K562 (cell line): Measurements from ENCODE around the gene GTPBP8. TPM values are rescaled to one million over a fixed set of nuclear protein-coding genes. Genes with fewer than 3 reads are reported as not detected.

ENCODE experiments used
- ATF7 ChIP-seq: fragments of 450-650 bp; IDR thresholded peaks from 2 replicates; pipeline ENCODE4 v1.7.1; 2014; ENCODE audit warnings: mild to moderate bottlenecking, moderate library complexity
- CREM ChIP-seq: IDR thresholded peaks from 2 replicates; pipeline ENCODE4 v1.6.1; 2014; ENCODE audit warnings: antibody characterized with exemption, low read depth
- GTF2A2 ChIP-seq: IDR thresholded peaks from 2 replicates; pipeline ENCODE4 v1.6.1; 2016; ENCODE audit warnings: mild to moderate bottlenecking, missing genetic modification characterization, missing compliant biosample characterization
- HNRNPH1 ChIP-seq: fragments of 200-400 bp; formaldehyde crosslinking; optimal IDR thresholded peaks from 2 replicates; pipeline ENCODE3; 2017; ENCODE audit warnings: low read depth, mild to moderate bottlenecking, low read length, moderate library complexity
- MYC ChIP-seq, 2 experiments: fragments of 250-450 bp in 1 of 2; sonication (Bioruptor Pico) in 1 of 2; IDR thresholded peaks; 2 replicates each; pipeline versions ENCODE4 v1.5.1 to v1.6.1; 2012 to 2021; ENCODE audit warnings: low read depth in 2 of 2, borderline replicate concordance in 1 of 2, improper control_type of control experiment in 1 of 2, low read length in 1 of 2, mild to moderate bottlenecking in 1 of 2, moderate library complexity in 1 of 2
- POLR2B ChIP-seq: fragments of 450-650 bp; IDR thresholded peaks from 2 replicates; pipeline ENCODE4 v1.6.1; 2018; ENCODE audit warnings: low read depth; ENCODE audit not compliant: partially characterized antibody
- RCOR1 ChIP-seq, 2 experiments: IDR thresholded peaks; 2 replicates each; pipeline ENCODE4 v1.6.1; 2012; ENCODE audit warnings: low read depth in 2 of 2, low read length in 2 of 2, borderline replicate concordance in 1 of 2, improper control_type of control experiment in 1 of 2
- SMC3 ChIP-seq: conservative IDR thresholded peaks from 2 replicates; pipeline ENCODE4 v1.6.1; 2011; ENCODE audit warnings: low read depth, low read length, improper control_type of control experiment; ENCODE audit not compliant: insufficient read depth
- YBX1 ChIP-seq: fragments of 450-650 bp; IDR thresholded peaks from 2 replicates; pipeline ENCODE4 v1.7.1; 2016; ENCODE audit warnings: mild to moderate bottlenecking
- ZNF696 ChIP-seq: fragments of 250-450 bp; sonication (Bioruptor Pico); conservative IDR thresholded peaks from 2 replicates; pipeline ENCODE4 v1.4.0; 2020; ENCODE audit warnings: mild to moderate bottlenecking, moderate library complexity
- polyA plus RNA-seq, 8 experiments: library from polyadenylated mRNA; depleted of rRNA in 4 of 8; stranded (reverse) in 5 of 8; unstranded in 3 of 8; fragments of >200 nt; fragmentation: Nextera tagmentation in 2 of 8; fragmentation: Illumina TruSeq in 1 of 8; extraction: Ambion mirVana in 2 of 8; extraction: Trizol in 1 of 8; gene quantifications; 2 replicates each; pipeline versions ENCODE4 v1.2.1 to v1.2.3, GENCODE V29; 2011 to 2014; ENCODE audit warnings: inconsistent platforms in 1 of 8, missing spikeins in 1 of 8
- total RNA-seq, 7 experiments: library from RNA; depleted of rRNA in 6 of 7; stranded (reverse); fragments of >200 nt in 6 of 7; fragmentation: Illumina TruSeq in 2 of 7; extraction: Trizol in 2 of 7; gene quantifications; 2 replicates each; pipeline versions ENCODE4 v1.2.1 to v1.2.3, GENCODE V29; 2011 to 2021; ENCODE audit warnings: low replicate concordance in 1 of 7
- TF ChIP-seq, protein P1 (sequence below): fragments of 450-650 bp; formaldehyde crosslinking; conservative IDR thresholded peaks from 2 replicates; pipeline ENCODE4 v1.4.0; 2022; ENCODE audit warnings: mild to moderate bottlenecking, missing genetic modification characterization
- TF ChIP-seq, protein P2 (sequence below): fragments of 450-650 bp; formaldehyde crosslinking; IDR thresholded peaks from 2 replicates; pipeline ENCODE4 v1.4.0; 2020; ENCODE audit warnings: mild to moderate bottlenecking, moderate library complexity
- TF ChIP-seq, protein P3 (sequence below), 2 experiments: fragments of 450-650 bp; IDR thresholded peaks; 2 replicates each; pipeline ENCODE4 v1.6.1; 2016
- TF ChIP-seq, protein P4 (sequence below), 3 experiments: fragments of 200-800 bp in 1 of 3; fragments of 250-450 bp in 1 of 3; fragments of 450-650 bp in 1 of 3; sonication (Bioruptor Pico) in 1 of 3; sonication (Bioruptor generic) in 1 of 3; formaldehyde crosslinking in 1 of 3; IDR thresholded peaks; 2 replicates each; pipeline versions ENCODE4 v1.6.1 to v1.8.0; 2016 to 2022; ENCODE audit warnings: mild to moderate bottlenecking in 2 of 3, missing genetic modification characterization in 2 of 3, missing compliant biosample characterization in 1 of 3, moderate library complexity in 1 of 3
- TF ChIP-seq, protein P5 (sequence below): fragments of 250-450 bp; sonication (Bioruptor Pico); IDR thresholded peaks from 2 replicates; pipeline ENCODE4 v1.6.1; 2021; ENCODE audit warnings: mild to moderate bottlenecking

Gene GTPBP8
- total and polyA plus RNA-seq, 9 of the 15 experiments (the other 6 are each of a cell fraction or from before 2014, with no cell fraction given) = 14.0 to 33.3 (median 20.8) TPM

DNA sequence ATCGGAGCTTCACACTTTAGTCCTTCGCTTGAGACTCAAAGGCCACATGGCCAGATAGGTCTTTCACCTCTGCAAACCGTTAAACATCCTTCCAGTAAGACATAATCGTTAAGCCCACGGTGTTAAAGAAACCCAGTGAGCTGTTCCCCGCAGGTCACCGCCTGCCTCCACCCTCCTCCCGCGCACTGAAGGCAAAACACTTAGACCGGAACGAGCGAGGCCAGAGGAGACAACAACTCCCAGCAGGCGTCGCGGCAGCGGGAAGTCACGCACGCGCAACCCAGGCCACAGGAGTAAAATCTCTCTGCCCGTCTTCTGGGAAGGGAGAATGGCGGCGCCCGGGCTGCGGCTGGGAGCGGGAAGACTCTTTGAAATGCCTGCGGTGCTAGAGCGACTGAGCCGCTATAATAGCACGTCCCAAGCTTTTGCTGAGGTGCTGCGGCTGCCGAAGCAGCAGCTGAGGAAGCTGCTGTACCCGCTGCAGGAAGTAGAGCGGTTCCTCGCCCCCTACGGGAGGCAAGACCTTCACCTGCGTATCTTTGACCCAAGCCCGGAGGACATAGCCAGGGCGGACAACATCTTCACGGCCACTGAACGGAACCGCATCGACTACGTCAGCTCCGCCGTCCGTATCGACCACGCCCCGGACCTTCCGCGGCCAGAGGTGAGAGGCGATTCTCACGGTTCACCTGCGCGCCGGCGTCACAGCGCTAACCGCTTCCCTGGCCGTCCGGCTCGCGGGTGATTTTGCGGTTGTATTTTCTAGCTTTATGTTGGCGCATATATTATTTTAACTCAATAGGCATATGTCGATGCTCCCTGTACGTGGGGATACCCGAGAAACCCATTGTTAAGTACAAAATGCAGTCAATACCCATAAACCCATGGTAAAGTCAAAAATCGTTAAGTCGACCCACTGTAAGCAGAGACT lies at the start of gene GTPBP8 (continued):
- TF ChIP-seq SMC3 (no peak), POLR2B (peak; percentile 86), ZNF696 (no peak), GTF2A2 (tag) (no peak), YBX1 (no peak), HNRNPH1 (no peak), CREM (peak; percentile 90), MYC (IDR thresholded peaks at IDR 0.05; ENCODE audit: low read depth, low read length) (peak; percentile 59), MYC (CRISPR knock-in tag; IDR thresholded peaks at IDR 0.05; ENCODE audit: borderline replicate concordance, low read depth) (no peak), ATF7 (peak; percentile 84), RCOR1 (IDR thresholded peaks at IDR 0.05; ENCODE audit: borderline replicate concordance in 1 of 2, low read depth in 2 of 2, low read length in 2 of 2) (peak in 1 of 2 experiments; percentile 40; a peak in 1 of 4 replicates)
- TF ChIP-seq, protein P1, sequence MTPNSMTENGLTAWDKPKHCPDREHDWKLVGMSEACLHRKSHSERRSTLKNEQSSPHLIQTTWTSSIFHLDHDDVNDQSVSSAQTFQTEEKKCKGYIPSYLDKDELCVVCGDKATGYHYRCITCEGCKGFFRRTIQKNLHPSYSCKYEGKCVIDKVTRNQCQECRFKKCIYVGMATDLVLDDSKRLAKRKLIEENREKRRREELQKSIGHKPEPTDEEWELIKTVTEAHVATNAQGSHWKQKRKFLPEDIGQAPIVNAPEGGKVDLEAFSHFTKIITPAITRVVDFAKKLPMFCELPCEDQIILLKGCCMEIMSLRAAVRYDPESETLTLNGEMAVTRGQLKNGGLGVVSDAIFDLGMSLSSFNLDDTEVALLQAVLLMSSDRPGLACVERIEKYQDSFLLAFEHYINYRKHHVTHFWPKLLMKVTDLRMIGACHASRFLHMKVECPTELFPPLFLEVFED = no peak
- TF ChIP-seq, protein P2, sequence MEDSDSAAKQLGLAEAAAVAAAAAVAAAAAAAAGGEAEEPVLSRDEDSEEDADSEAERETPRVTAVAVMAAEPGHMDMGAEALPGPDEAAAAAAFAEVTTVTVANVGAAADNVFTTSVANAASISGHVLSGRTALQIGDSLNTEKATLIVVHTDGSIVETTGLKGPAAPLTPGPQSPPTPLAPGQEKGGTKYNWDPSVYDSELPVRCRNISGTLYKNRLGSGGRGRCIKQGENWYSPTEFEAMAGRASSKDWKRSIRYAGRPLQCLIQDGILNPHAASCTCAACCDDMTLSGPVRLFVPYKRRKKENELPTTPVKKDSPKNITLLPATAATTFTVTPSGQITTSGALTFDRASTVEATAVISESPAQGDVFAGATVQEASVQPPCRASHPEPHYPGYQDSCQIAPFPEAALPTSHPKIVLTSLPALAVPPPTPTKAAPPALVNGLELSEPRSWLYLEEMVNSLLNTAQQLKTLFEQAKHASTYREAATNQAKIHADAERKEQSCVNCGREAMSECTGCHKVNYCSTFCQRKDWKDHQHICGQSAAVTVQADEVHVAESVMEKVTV (CRISPR knock-in tag) = no peak
- TF ChIP-seq, protein P3, sequence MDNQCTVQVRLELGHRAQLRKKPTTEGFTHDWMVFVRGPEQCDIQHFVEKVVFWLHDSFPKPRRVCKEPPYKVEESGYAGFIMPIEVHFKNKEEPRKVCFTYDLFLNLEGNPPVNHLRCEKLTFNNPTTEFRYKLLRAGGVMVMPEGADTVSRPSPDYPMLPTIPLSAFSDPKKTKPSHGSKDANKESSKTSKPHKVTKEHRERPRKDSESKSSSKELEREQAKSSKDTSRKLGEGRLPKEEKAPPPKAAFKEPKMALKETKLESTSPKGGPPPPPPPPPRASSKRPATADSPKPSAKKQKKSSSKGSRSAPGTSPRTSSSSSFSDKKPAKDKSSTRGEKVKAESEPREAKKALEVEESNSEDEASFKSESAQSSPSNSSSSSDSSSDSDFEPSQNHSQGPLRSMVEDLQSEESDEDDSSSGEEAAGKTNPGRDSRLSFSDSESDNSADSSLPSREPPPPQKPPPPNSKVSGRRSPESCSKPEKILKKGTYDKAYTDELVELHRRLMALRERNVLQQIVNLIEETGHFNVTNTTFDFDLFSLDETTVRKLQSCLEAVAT (IDR thresholded peaks at IDR 0.05) = 0 out of 4 replicates have a peak, but pooled peaks of 1 of the 2 experiments have one; percentile 21
- TF ChIP-seq, protein P4, sequence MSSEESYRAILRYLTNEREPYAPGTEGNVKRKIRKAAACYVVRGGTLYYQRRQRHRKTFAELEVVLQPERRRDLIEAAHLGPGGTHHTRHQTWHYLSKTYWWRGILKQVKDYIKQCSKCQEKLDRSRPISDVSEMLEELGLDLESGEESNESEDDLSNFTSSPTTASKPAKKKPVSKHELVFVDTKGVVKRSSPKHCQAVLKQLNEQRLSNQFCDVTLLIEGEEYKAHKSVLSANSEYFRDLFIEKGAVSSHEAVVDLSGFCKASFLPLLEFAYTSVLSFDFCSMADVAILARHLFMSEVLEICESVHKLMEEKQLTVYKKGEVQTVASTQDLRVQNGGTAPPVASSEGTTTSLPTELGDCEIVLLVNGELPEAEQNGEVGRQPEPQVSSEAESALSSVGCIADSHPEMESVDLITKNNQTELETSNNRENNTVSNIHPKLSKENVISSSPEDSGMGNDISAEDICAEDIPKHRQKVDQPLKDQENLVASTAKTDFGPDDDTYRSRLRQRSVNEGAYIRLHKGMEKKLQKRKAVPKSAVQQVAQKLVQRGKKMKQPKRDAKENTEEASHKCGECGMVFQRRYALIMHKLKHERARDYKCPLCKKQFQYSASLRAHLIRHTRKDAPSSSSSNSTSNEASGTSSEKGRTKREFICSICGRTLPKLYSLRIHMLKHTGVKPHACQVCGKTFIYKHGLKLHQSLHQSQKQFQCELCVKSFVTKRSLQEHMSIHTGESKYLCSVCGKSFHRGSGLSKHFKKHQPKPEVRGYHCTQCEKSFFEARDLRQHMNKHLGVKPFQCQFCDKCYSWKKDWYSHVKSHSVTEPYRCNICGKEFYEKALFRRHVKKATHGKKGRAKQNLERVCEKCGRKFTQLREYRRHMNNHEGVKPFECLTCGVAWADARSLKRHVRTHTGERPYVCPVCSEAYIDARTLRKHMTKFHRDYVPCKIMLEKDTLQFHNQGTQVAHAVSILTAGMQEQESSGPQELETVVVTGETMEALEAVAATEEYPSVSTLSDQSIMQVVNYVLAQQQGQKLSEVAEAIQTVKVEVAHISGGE (CRISPR knock-in tag; IDR thresholded peaks at IDR 0.05) = peak; percentile 69 to 97 (median 79); a peak in 5 of 6 replicates
- TF ChIP-seq, protein P5, sequence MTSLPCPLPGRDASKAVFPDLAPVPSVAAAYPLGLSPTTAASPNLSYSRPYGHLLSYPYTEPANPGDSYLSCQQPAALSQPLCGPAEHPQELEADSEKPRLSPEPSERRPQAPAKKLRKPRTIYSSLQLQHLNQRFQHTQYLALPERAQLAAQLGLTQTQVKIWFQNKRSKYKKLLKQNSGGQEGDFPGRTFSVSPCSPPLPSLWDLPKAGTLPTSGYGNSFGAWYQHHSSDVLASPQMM (CRISPR knock-in tag) = no peak
